NCI-H1048 (cell line): ENCODE measurements around the gene KLHL29.

Experiments used
- DNase-seq: peaks from one replicate; lab custom pipeline; 2025; lab: John Stamatoyannopoulos, UW

Gene KLHL29

GRCh38 chr2:23493846-23494245 is 108.9 kb downstream of the KLHL29 start:
- no peak for DNase-seq

- no peak for DNase-seq
These were observed 109.3 kb downstream of the KLHL29 start for GRCh38 chr2:23494286-23494685.

- DNase-seq, result no peak
These were observed 110.7 kb downstream of the KLHL29 start for GRCh38 chr2:23495661-23496114.

- no peak for DNase-seq
These were observed 111.5 kb downstream of the KLHL29 start for GRCh38 chr2:23496456-23496855.

- no peak for DNase-seq
These were observed 112.1 kb downstream of the KLHL29 start for GRCh38 chr2:23497063-23497462.

GRCh38 chr2:23497536-23497935 is 112.6 kb downstream of the KLHL29 start:
- DNase-seq, result no peak

GRCh38 chr2:23498943-23499342 is 114.0 kb downstream of the KLHL29 start:
- DNase-seq, result no peak

GRCh38 chr2:23499439-23499838 is 114.5 kb downstream of the KLHL29 start:
- DNase-seq, result no peak

- no peak for DNase-seq
These were observed 115.9 kb downstream of the KLHL29 start for GRCh38 chr2:23500836-23501235.

- DNase-seq, result peak; percentile 22
These were observed 117.1 kb downstream of the KLHL29 start for GRCh38 chr2:23502096-23502495.

GRCh38 chr2:23503097-23503496 is 118.1 kb downstream of the KLHL29 start:
- DNase-seq, result no peak

- no peak for DNase-seq
These were observed 118.7 kb downstream of the KLHL29 start for GRCh38 chr2:23503682-23504081.

GRCh38 chr2:23504591-23504990 is 119.6 kb downstream of the KLHL29 start:
- DNase-seq, result no peak

- DNase-seq, result no peak
These were observed 120.4 kb downstream of the KLHL29 start for GRCh38 chr2:23505218-23505983.

GRCh38 chr2:23505984-23506380 is 121.0 kb downstream of the KLHL29 start:
- DNase-seq, result no peak

- DNase-seq, result no peak
These were observed 121.7 kb downstream of the KLHL29 start for GRCh38 chr2:23506531-23507266.

GRCh38 chr2:23507267-23508065 is 122.5 kb downstream of the KLHL29 start:
- no peak for DNase-seq

GRCh38 chr2:23508066-23508390 is 123.0 kb downstream of the KLHL29 start:
- DNase-seq, result no peak

- no peak for DNase-seq
These were observed 124.1 kb downstream of the KLHL29 start for GRCh38 chr2:23509103-23509502.

GRCh38 chr2:23509596-23510292 is 124.8 kb downstream of the KLHL29 start:
- no peak for DNase-seq

GRCh38 chr2:23510471-23510870 is 125.5 kb downstream of the KLHL29 start:
- DNase-seq, result no peak

GRCh38 chr2:23512778-23513177 is 127.8 kb downstream of the KLHL29 start:
- no peak for DNase-seq
